WTC11 (cell line): ENCODE data around the gene RASL11B. TPM values are rescaled to one million over a fixed set of nuclear protein-coding genes. Genes with fewer than 3 reads are reported as not detected.

Experiments used
- ATAC-seq: fragments of 200-7000 bp; cut with Tn5 transposase; 2 replicates; pipeline ENCODE4 v1.10.0; 2021; ENCODE audit warnings: mild to moderate bottlenecking, moderate library complexity
- CTCF ChIA-PET: fragments of 300-600 bp; sonication (Branson Sonifier 250); formaldehyde crosslinking; loops from one replicate; lab custom pipeline; 2021; ENCODE audit warnings: antibody characterized with exemption; lab: Charles Lee
- POLR2A ChIA-PET: fragments of 350-600 bp; sonication (Branson Sonifier 250); formaldehyde crosslinking; loops from one replicate; lab custom pipeline; 2021; ENCODE audit warnings: antibody characterized with exemption; lab: Charles Lee
- DNase-seq: peaks from one replicate; pipeline ENCODE4 v3.0.0; 2021; ENCODE audit warnings: low spot score
- H3K27ac Mint-ChIP-seq: 2 replicates; pipeline ENCODE4 v1.8.0; 2021; ENCODE audit warnings: mixed read lengths
- H3K27me3 Mint-ChIP-seq: 2 replicates; pipeline ENCODE4 v1.8.0; 2021; ENCODE audit warnings: low read depth, mild to moderate bottlenecking, moderate library complexity, mixed read lengths
- H3K36me3 Mint-ChIP-seq: 2 replicates; pipeline ENCODE4 v1.8.0; 2021; ENCODE audit warnings: mixed read lengths
- H3K4me1 Mint-ChIP-seq: 2 replicates; pipeline ENCODE4 v1.8.0; 2022; ENCODE audit warnings: mixed read lengths
- H3K4me3 Mint-ChIP-seq: 2 replicates; pipeline ENCODE4 v1.8.0; 2021; ENCODE audit warnings: mild to moderate bottlenecking, moderate library complexity, mixed read lengths
- H3K9me3 Mint-ChIP-seq: 2 replicates; pipeline ENCODE4 v1.8.0; 2021; ENCODE audit warnings: mixed read lengths
- ESRRA ChIP-seq: sonication (generic); formaldehyde crosslinking; IDR thresholded peaks from 2 replicates; pipeline ENCODE4 v1.8.1; 2022; ENCODE audit warnings: mild to moderate bottlenecking, missing genetic modification reagents, borderline replicate concordance
- GRHL2 ChIP-seq: fragments of 250-450 bp; sonication (Bioruptor Pico); IDR thresholded peaks from 2 replicates; pipeline ENCODE4 v1.8.0; 2022; ENCODE audit warnings: mild to moderate bottlenecking, moderate library complexity; ENCODE audit not compliant: insufficient replicate concordance, severe bottlenecking
- GTF2I ChIP-seq: fragments of 250-450 bp; sonication (Bioruptor Pico); conservative IDR thresholded peaks from 2 replicates; pipeline ENCODE4 v1.4.0; 2021; ENCODE audit warnings: mild to moderate bottlenecking
- HMGA2 ChIP-seq: fragments of 250-450 bp; sonication (Bioruptor Pico); IDR thresholded peaks from 2 replicates; pipeline ENCODE4 v1.4.0; 2021; ENCODE audit warnings: mild to moderate bottlenecking, moderate library complexity
- KAT7 ChIP-seq: sonication (generic); formaldehyde crosslinking; IDR thresholded peaks from 2 replicates; pipeline ENCODE4 v1.8.1; 2023; ENCODE audit warnings: missing genetic modification reagents, mild to moderate bottlenecking, borderline replicate concordance
- MAX ChIP-seq: sonication (generic); formaldehyde crosslinking; IDR thresholded peaks from 2 replicates; pipeline ENCODE4 v1.8.0; 2022; ENCODE audit warnings: mild to moderate bottlenecking, missing genetic modification reagents
- MYBL2 ChIP-seq: sonication (generic); formaldehyde crosslinking; IDR thresholded peaks from 2 replicates; pipeline ENCODE4 v1.8.1; 2023; ENCODE audit warnings: mild to moderate bottlenecking, moderate library complexity, missing genetic modification reagents
- NFE2L1 ChIP-seq: sonication (generic); formaldehyde crosslinking; IDR thresholded peaks from 2 replicates; pipeline ENCODE4 v1.8.1; 2023; ENCODE audit warnings: missing genetic modification reagents
- NR2C2 ChIP-seq: sonication (generic); formaldehyde crosslinking; IDR thresholded peaks from 2 replicates; pipeline ENCODE4 v1.8.0; 2022; ENCODE audit warnings: mild to moderate bottlenecking, missing genetic modification reagents
- SP1 ChIP-seq: sonication (generic); formaldehyde crosslinking; conservative IDR thresholded peaks from 2 replicates; pipeline ENCODE4 v1.8.1; 2022; ENCODE audit warnings: missing genetic modification reagents
- TEAD4 ChIP-seq: sonication (generic); formaldehyde crosslinking; IDR thresholded peaks from 2 replicates; pipeline ENCODE4 v1.8.0; 2022; ENCODE audit warnings: mild to moderate bottlenecking, missing genetic modification reagents
- ZNF138 ChIP-seq: sonication (generic); formaldehyde crosslinking; conservative IDR thresholded peaks from 2 replicates; pipeline ENCODE4 v1.8.1; 2022; ENCODE audit warnings: mild to moderate bottlenecking, moderate library complexity, missing genetic modification reagents
- ZSCAN18 ChIP-seq: fragments of 250-450 bp; sonication (Bioruptor Pico); IDR thresholded peaks from 2 replicates; pipeline ENCODE4 v2.1.2; 2022; ENCODE audit warnings: mild to moderate bottlenecking, moderate library complexity
- total RNA-seq: library from RNA; stranded (reverse); gene quantifications from 3 replicates; pipeline ENCODE4 v1.2.3, GENCODE V29; 2021
- TF ChIP-seq, protein P1 (sequence below): fragments of 250-450 bp; sonication (Bioruptor Pico); IDR thresholded peaks from 2 replicates; pipeline ENCODE4 v1.9.0; 2021; ENCODE audit warnings: mild to moderate bottlenecking, borderline replicate concordance
- TF ChIP-seq, protein P2 (sequence below): sonication (generic); formaldehyde crosslinking; IDR thresholded peaks from 2 replicates; pipeline ENCODE4 v1.8.1; 2023; ENCODE audit warnings: mild to moderate bottlenecking, missing genetic modification reagents
- TF ChIP-seq, protein P3 (sequence below): sonication (generic); formaldehyde crosslinking; IDR thresholded peaks from 2 replicates; pipeline ENCODE4 v1.8.1; 2023; ENCODE audit warnings: mild to moderate bottlenecking, missing genetic modification reagents

The RASL11B gene
- total RNA-seq, 1 experiment from 2014 or later = 58.5 TPM

DNA sequence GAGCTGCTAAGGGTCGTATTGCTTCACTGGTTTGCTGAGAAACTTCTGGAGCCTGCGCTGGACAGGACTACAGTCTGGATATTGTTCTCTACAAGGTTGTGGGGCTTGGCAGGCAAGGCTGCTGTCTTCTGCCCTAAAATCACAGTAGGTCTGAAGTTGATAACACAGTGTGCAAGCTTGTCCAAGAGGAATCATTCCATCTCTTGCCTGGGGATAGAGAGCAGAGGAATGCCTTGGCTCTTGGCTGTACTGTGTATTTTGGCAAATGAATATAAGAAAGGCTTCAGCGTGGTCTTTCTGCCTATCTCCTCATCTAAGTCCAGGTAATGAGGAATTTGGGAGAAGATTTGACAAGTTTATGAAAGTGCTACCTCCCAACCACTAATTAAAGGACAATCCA, 9.4 kb upstream of the RASL11B start (continued):
- TF ChIP-seq, protein P1, sequence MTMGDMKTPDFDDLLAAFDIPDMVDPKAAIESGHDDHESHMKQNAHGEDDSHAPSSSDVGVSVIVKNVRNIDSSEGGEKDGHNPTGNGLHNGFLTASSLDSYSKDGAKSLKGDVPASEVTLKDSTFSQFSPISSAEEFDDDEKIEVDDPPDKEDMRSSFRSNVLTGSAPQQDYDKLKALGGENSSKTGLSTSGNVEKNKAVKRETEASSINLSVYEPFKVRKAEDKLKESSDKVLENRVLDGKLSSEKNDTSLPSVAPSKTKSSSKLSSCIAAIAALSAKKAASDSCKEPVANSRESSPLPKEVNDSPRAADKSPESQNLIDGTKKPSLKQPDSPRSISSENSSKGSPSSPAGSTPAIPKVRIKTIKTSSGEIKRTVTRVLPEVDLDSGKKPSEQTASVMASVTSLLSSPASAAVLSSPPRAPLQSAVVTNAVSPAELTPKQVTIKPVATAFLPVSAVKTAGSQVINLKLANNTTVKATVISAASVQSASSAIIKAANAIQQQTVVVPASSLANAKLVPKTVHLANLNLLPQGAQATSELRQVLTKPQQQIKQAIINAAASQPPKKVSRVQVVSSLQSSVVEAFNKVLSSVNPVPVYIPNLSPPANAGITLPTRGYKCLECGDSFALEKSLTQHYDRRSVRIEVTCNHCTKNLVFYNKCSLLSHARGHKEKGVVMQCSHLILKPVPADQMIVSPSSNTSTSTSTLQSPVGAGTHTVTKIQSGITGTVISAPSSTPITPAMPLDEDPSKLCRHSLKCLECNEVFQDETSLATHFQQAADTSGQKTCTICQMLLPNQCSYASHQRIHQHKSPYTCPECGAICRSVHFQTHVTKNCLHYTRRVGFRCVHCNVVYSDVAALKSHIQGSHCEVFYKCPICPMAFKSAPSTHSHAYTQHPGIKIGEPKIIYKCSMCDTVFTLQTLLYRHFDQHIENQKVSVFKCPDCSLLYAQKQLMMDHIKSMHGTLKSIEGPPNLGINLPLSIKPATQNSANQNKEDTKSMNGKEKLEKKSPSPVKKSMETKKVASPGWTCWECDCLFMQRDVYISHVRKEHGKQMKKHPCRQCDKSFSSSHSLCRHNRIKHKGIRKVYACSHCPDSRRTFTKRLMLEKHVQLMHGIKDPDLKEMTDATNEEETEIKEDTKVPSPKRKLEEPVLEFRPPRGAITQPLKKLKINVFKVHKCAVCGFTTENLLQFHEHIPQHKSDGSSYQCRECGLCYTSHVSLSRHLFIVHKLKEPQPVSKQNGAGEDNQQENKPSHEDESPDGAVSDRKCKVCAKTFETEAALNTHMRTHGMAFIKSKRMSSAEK (CRISPR knock-in tag) = no peak
- TF ChIP-seq GRHL2 (CRISPR knock-in tag) = no peak
- no peak for TF ChIP-seq MAX (CRISPR knock-in tag)

GRCh38 chr4:52853351-52853750, 8.8 kb upstream of the RASL11B start:
- no peak for ATAC-seq
- POLR2A ChIA-PET = no interaction called here
- H3K9me3 Mint-ChIP-seq = peaks cover 18% of the 10 kb centered on the region
- CTCF ChIA-PET = no interaction called here
- TF ChIP-seq NFE2L1 (CRISPR knock-in tag) = no peak
- no peak for TF ChIP-seq GTF2I (CRISPR knock-in tag)
- TF ChIP-seq, all 79 proteins: peak for 0
- H3K27ac Mint-ChIP-seq = no peak overlapping the region
- no peak for DNase-seq
- H3K4me1 Mint-ChIP-seq = peaks cover 34% of the 10 kb centered on the region
- H3K27me3 Mint-ChIP-seq = peaks cover 3% of the 10 kb centered on the region; the same call in 1 of the 2 replicates
- H3K36me3 Mint-ChIP-seq = peaks cover 17% of the 10 kb centered on the region
- no peak overlapping the region for H3K4me3 Mint-ChIP-seq

DNA sequence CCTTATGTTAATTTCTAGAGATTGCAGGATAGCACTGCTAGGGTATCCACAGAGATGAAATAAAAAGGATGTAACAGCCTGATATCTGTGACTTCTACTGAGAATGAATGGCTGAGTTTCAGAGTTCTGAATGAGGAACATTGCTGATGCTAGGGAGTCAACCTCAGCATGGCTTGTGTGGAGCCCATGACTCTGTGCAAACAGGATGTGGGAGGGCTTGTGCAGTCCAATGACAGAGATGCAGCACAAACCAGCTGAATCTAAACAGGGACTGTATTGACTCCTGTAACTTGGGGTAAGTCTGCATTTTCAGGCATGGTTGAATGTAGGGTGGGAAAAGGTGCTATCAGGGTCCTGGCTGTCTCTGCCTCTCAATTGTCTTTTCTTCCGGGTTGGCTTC, 5.3 kb upstream of the RASL11B start:
- DNase-seq (no peak), ATAC-seq (no peak)
- CTCF ChIA-PET = interaction anchor here (1.2 kb wide), 1 partner anchor 311 kb away, joined by 3 read pairs; no protein-coding TSS in a partner anchor
- H3K9me3 Mint-ChIP-seq = peaks cover 27% of the 10 kb centered on the region
- peaks cover 51% of the 10 kb centered on the region for H3K4me1 Mint-ChIP-seq
- H3K4me3 Mint-ChIP-seq = no peak overlapping the region
- TF ChIP-seq, protein P2, sequence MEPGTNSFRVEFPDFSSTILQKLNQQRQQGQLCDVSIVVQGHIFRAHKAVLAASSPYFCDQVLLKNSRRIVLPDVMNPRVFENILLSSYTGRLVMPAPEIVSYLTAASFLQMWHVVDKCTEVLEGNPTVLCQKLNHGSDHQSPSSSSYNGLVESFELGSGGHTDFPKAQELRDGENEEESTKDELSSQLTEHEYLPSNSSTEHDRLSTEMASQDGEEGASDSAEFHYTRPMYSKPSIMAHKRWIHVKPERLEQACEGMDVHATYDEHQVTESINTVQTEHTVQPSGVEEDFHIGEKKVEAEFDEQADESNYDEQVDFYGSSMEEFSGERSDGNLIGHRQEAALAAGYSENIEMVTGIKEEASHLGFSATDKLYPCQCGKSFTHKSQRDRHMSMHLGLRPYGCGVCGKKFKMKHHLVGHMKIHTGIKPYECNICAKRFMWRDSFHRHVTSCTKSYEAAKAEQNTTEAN = no peak
- TF ChIP-seq, protein P3, sequence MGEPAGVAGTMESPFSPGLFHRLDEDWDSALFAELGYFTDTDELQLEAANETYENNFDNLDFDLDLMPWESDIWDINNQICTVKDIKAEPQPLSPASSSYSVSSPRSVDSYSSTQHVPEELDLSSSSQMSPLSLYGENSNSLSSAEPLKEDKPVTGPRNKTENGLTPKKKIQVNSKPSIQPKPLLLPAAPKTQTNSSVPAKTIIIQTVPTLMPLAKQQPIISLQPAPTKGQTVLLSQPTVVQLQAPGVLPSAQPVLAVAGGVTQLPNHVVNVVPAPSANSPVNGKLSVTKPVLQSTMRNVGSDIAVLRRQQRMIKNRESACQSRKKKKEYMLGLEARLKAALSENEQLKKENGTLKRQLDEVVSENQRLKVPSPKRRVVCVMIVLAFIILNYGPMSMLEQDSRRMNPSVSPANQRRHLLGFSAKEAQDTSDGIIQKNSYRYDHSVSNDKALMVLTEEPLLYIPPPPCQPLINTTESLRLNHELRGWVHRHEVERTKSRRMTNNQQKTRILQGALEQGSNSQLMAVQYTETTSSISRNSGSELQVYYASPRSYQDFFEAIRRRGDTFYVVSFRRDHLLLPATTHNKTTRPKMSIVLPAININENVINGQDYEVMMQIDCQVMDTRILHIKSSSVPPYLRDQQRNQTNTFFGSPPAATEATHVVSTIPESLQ = no peak
- TF ChIP-seq ZNF138 (CRISPR knock-in tag) = no peak
- TF ChIP-seq ESRRA = no peak
- no peak for TF ChIP-seq SP1
- no peak for TF ChIP-seq TEAD4 (CRISPR knock-in tag)
- no peak for TF ChIP-seq ZSCAN18 (CRISPR knock-in tag)
- TF ChIP-seq KAT7 = no peak
- no peak for TF ChIP-seq HMGA2 (CRISPR knock-in tag)
- TF ChIP-seq NR2C2 = no peak
- TF ChIP-seq MYBL2 (CRISPR knock-in tag) = no peak
- H3K36me3 Mint-ChIP-seq = peaks cover 28% of the 10 kb centered on the region
- no peak overlapping the region for H3K27ac Mint-ChIP-seq
- POLR2A ChIA-PET = no interaction called here
- peaks cover 3% of the 10 kb centered on the region; the same call in 1 of the 2 replicates for H3K27me3 Mint-ChIP-seq
